Vagina (tissue), 2 donors: ENCODE data around the gene TPGS2.

Experiments used
- POLR2A ChIP-seq, 2 donors: fragments of 450-650 bp; IDR thresholded peaks; one replicate each; pipeline ENCODE4 v1.6.1; 2017; ENCODE audit warnings: antibody characterized with exemption in 2 of 2, mild to moderate bottlenecking in 2 of 2, moderate library complexity in 2 of 2
- TF ChIP-seq, protein P1 (sequence below), 3 experiments: fragments of 450-650 bp in 2 of 3; fragments of 200-600 bp in 1 of 3; sonication (generic) in 1 of 3; IDR thresholded peaks; one replicate each; pipeline ENCODE4 v1.5.1; 2017 to 2019; ENCODE audit warnings: antibody characterized with exemption in 3 of 3, mild to moderate bottlenecking in 2 of 3, moderate library complexity in 2 of 3

DNA sequence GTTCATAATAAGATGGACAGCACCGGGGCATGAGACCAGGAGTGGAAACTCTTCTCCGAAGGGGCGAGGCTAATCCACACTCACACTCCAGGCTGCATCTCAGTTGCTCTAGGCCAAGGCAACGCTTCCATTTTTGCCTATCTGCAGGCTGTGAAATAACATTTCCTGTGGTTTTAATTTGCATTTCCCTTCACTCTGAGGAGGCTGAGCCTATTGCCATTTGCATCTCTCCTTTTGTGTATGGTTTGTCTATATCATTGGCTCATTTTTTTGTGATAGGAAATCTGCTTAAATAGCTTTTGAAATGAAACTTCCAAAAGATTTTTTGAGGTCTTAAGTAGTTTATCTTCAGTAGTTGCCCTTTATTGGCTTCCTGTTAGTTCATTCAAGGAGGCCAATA, 57.6 kb downstream of the TPGS2 start:
- TF ChIP-seq, protein P1, sequence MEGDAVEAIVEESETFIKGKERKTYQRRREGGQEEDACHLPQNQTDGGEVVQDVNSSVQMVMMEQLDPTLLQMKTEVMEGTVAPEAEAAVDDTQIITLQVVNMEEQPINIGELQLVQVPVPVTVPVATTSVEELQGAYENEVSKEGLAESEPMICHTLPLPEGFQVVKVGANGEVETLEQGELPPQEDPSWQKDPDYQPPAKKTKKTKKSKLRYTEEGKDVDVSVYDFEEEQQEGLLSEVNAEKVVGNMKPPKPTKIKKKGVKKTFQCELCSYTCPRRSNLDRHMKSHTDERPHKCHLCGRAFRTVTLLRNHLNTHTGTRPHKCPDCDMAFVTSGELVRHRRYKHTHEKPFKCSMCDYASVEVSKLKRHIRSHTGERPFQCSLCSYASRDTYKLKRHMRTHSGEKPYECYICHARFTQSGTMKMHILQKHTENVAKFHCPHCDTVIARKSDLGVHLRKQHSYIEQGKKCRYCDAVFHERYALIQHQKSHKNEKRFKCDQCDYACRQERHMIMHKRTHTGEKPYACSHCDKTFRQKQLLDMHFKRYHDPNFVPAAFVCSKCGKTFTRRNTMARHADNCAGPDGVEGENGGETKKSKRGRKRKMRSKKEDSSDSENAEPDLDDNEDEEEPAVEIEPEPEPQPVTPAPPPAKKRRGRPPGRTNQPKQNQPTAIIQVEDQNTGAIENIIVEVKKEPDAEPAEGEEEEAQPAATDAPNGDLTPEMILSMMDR (IDR thresholded peaks at IDR 0.05) = no peak
- TF ChIP-seq POLR2A (IDR thresholded peaks at IDR 0.05) = no peak
